GM12872 (cell line): ENCODE results near the gene EXOC3L1.

ENCODE experiments used
- CTCF ChIP-seq: IDR thresholded peaks from 3 replicates; pipeline ENCODE4 v1.5.1; 2011; ENCODE audit warnings: low read depth, mild to moderate bottlenecking, low read length, moderate library complexity; ENCODE audit not compliant: insufficient read depth

Gene EXOC3L1

GRCh38 chr16:67141391-67141790 is 48.5 kb downstream of the EXOC3L1 start:
- no peak for TF ChIP-seq CTCF

DNA sequence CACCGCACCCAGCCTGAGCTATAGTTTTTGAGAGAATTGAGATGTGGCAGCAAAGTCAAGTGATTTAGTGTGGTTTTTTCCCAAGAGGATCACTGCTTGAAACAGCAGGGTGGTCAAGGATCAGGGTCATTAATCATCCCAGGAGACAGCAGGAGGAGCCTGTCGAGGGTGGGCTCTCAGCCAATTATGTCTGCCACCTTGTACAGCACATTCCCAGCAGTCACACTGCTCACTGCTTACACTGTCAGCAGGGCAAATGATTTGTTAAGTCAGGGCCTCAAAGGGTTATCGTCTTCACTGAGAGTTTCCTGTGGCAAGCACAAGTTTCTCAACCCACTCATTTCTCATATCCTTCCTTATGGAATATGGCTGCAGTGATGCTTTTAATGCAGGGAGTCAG is 52.3 kb downstream of the EXOC3L1 start:
- no peak for TF ChIP-seq CTCF
